Epidermal melanocyte (primary cell): ENCODE data around the gene FDPS.

Experiments
- DNase-seq: peaks from one replicate; pipeline ENCODE4 v3.0.0; 2011; ENCODE audit warnings: low spot score; ENCODE audit not compliant: insufficient read length

FDPS gene

GRCh38 chr1:155360051-155360450 lies 51.4 kb downstream of the FDPS start:
- no peak for DNase-seq
